HepG2 (cell line): Measurements from ENCODE around the gene KCNK17. TPM values are rescaled to one million over a fixed set of nuclear protein-coding genes. Genes with fewer than 3 reads are reported as not detected.

Experiments
- BHLHE40 ChIP-seq: IDR thresholded peaks from 2 replicates; pipeline ENCODE4 v1.6.1; 2011; ENCODE audit warnings: low read length, improper control_type of control experiment
- CEBPB ChIP-seq: IDR thresholded peaks from 2 replicates; pipeline ENCODE4 v1.6.1; 2011; ENCODE audit warnings: low read depth, low read length, improper control_type of control experiment, borderline replicate concordance
- FOSL2 ChIP-seq: sonication (generic); formaldehyde crosslinking; IDR thresholded peaks from 2 replicates; pipeline ENCODE4 v1.4.0; 2020; ENCODE audit warnings: missing genetic modification reagents
- FOXA3 ChIP-seq: IDR thresholded peaks from 2 replicates; pipeline ENCODE4 v1.6.1; 2016; ENCODE audit warnings: missing genetic modification reagents, missing compliant biosample characterization
- FOXP1 ChIP-seq, 2 experiments: fragments of 450-650 bp in 1 of 2; IDR thresholded peaks; 2 replicates each; pipeline ENCODE4 v1.6.1; 2017 to 2018; ENCODE audit warnings: antibody characterized with exemption in 1 of 2
- GTF3A ChIP-seq: sonication (generic); formaldehyde crosslinking; conservative IDR thresholded peaks from 2 replicates; pipeline ENCODE4 v1.4.0; 2020; ENCODE audit warnings: mild to moderate bottlenecking, missing genetic modification reagents
- HDAC2 ChIP-seq: sonication (generic); formaldehyde crosslinking; IDR thresholded peaks from 2 replicates; pipeline ENCODE4 v1.4.0; 2020; ENCODE audit warnings: missing genetic modification reagents
- HNF4A ChIP-seq: sonication (generic); formaldehyde crosslinking; IDR thresholded peaks from 2 replicates; pipeline ENCODE4 v1.4.0; 2020; ENCODE audit warnings: missing genetic modification reagents
- HNRNPLL ChIP-seq: fragments of 200-400 bp; formaldehyde crosslinking; IDR thresholded peaks from 2 replicates; pipeline ENCODE4 v1.6.1; 2017; ENCODE audit warnings: mild to moderate bottlenecking, low read depth, low read length; ENCODE audit not compliant: poor library complexity, severe bottlenecking
- NCOA2 ChIP-seq: sonication (generic); formaldehyde crosslinking; IDR thresholded peaks from 2 replicates; pipeline ENCODE4 v1.8.0; 2022; ENCODE audit warnings: inconsistent platforms
- POGZ ChIP-seq: sonication (generic); formaldehyde crosslinking; IDR thresholded peaks from 2 replicates; pipeline ENCODE4 v1.4.0; 2020; ENCODE audit warnings: mild to moderate bottlenecking, missing genetic modification reagents
- RXRB ChIP-seq: IDR thresholded peaks from 2 replicates; pipeline ENCODE4 v1.6.1; 2016; ENCODE audit warnings: borderline replicate concordance, missing genetic modification reagents, missing compliant biosample characterization
- SATB2 ChIP-seq: sonication (generic); formaldehyde crosslinking; IDR thresholded peaks from 2 replicates; pipeline ENCODE4 v1.5.0; 2020; ENCODE audit warnings: missing genetic modification reagents
- TARDBP ChIP-seq: sonication (generic); formaldehyde crosslinking; IDR thresholded peaks from 2 replicates; pipeline ENCODE4 v1.8.0; 2022; ENCODE audit warnings: mild to moderate bottlenecking, missing genetic modification reagents
- ZMYM3 ChIP-seq: sonication (generic); formaldehyde crosslinking; IDR thresholded peaks from 2 replicates; pipeline ENCODE4 v1.5.1; 2020; ENCODE audit warnings: mild to moderate bottlenecking, missing genetic modification reagents
- ZNF329 ChIP-seq: sonication (generic); formaldehyde crosslinking; IDR thresholded peaks from 2 replicates; pipeline ENCODE4 v1.9.0; 2021; ENCODE audit warnings: low read depth, mild to moderate bottlenecking, missing genetic modification reagents
- ZNF543 ChIP-seq: sonication (generic); formaldehyde crosslinking; IDR thresholded peaks from 2 replicates; pipeline ENCODE4 v1.4.0; 2020; ENCODE audit warnings: mild to moderate bottlenecking, missing genetic modification reagents
- ZNF557 ChIP-seq: sonication (generic); formaldehyde crosslinking; IDR thresholded peaks from 2 replicates; pipeline ENCODE4 v1.4.0; 2020; ENCODE audit warnings: missing genetic modification reagents
- ZNF660 ChIP-seq: sonication (generic); formaldehyde crosslinking; IDR thresholded peaks from 2 replicates; pipeline ENCODE4 v1.5.1; 2020; ENCODE audit warnings: mild to moderate bottlenecking, low read depth, missing genetic modification reagents, borderline replicate concordance
- ZNF678 ChIP-seq: sonication (generic); formaldehyde crosslinking; IDR thresholded peaks from 2 replicates; pipeline ENCODE4 v1.4.0; 2020; ENCODE audit warnings: mild to moderate bottlenecking, missing genetic modification reagents
- ZNF775 ChIP-seq: sonication (generic); formaldehyde crosslinking; IDR thresholded peaks from 2 replicates; pipeline ENCODE4 v1.4.0; 2020; ENCODE audit warnings: missing genetic modification reagents, mild to moderate bottlenecking, moderate library complexity, borderline replicate concordance
- ZNF879 ChIP-seq: sonication (generic); formaldehyde crosslinking; IDR thresholded peaks from 2 replicates; pipeline ENCODE4 v1.8.1; 2023; ENCODE audit warnings: missing genetic modification reagents
- polyA plus RNA-seq, 8 experiments: library from polyadenylated mRNA; depleted of rRNA in 3 of 8; stranded (reverse) in 7 of 8; unstranded in 1 of 8; fragments of >200 nt; fragmentation: Illumina TruSeq in 4 of 8; extraction: Trizol in 4 of 8; gene quantifications; 2 replicates each; pipeline versions ENCODE4 v1.2.1 to v1.2.3, GENCODE V29; 2011 to 2016; ENCODE audit warnings: low read depth in 4 of 8, missing spikeins in 1 of 8, mixed read lengths in 1 of 8; ENCODE audit not compliant: insufficient read depth in 1 of 8
- total RNA-seq, 5 experiments: library from RNA; depleted of rRNA; stranded (reverse); fragments of >200 nt; fragmentation: Illumina TruSeq; extraction: Trizol; gene quantifications; 2 replicates each; pipeline ENCODE4 v1.2.3, GENCODE V29; 2016; ENCODE audit warnings: low read depth in 1 of 5
- TF ChIP-seq, protein P1 (sequence below): sonication (generic); formaldehyde crosslinking; IDR thresholded peaks from 2 replicates; pipeline ENCODE4 v1.4.0; 2020; ENCODE audit warnings: mild to moderate bottlenecking, missing genetic modification reagents
- TF ChIP-seq, protein P2 (sequence below): sonication (generic); formaldehyde crosslinking; conservative IDR thresholded peaks from 2 replicates; pipeline ENCODE4 v1.4.0; 2020; ENCODE audit warnings: missing genetic modification reagents
- TF ChIP-seq, protein P3 (sequence below): sonication (generic); formaldehyde crosslinking; IDR thresholded peaks from 2 replicates; pipeline ENCODE4 v1.9.0; 2021; ENCODE audit warnings: missing genetic modification reagents, mild to moderate bottlenecking, borderline replicate concordance
- TF ChIP-seq, protein P4 (sequence below): sonication (generic); formaldehyde crosslinking; IDR thresholded peaks from 2 replicates; pipeline ENCODE4 v1.8.1; 2023; ENCODE audit warnings: mild to moderate bottlenecking, missing genetic modification reagents, borderline replicate concordance
- TF ChIP-seq, protein P5 (sequence below): IDR thresholded peaks from 2 replicates; pipeline ENCODE4 v1.6.1; 2016
- TF ChIP-seq, protein P6 (sequence below): sonication (generic); formaldehyde crosslinking; IDR thresholded peaks from 2 replicates; pipeline ENCODE4 v1.4.0; 2020; ENCODE audit warnings: mild to moderate bottlenecking, low read depth, missing genetic modification reagents

The KCNK17 gene
- total and polyA plus RNA-seq, 2 of the 13 experiments (the other 11 are each of a cell fraction or from before 2014, with no cell fraction given): not detected

DNA sequence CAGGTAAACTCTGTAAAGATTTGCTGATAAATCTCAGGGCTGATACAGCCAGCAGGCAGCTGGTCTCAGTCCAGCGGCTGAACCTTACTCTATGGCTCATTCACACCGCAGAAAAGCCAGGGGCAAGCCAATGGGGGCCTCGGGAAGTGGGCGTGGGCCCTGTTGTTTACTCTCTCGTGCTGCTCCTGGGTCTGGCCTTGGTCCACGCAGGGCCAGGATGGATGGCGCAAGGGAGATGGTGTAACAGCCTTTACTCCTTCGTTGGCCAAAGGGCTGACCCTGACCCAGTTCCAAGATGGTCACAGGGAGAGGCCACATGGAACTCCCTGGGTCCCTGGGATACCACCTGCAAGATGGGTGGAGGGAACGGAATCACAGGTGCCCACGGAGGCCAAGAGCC, 16.2 kb downstream of the KCNK17 start (continued):
- TF ChIP-seq CEBPB (peak; percentile 92), ZNF329 (no peak), ZNF543 (CRISPR knock-in tag) (no peak), HNF4A (CRISPR knock-in tag) (peak; percentile 86), HDAC2 (CRISPR knock-in tag) (peak; percentile 52; the same call in 1 of the 2 replicates), FOSL2 (peak; percentile 49), BHLHE40 (peak; percentile 96), ZNF775 (CRISPR knock-in tag) (no peak), ZNF879 (no peak), ZMYM3 (CRISPR knock-in tag) (0 out of 2 replicates have a peak, but pooled peaks have one; percentile 26), FOXP1 (IDR thresholded peaks at IDR 0.05) (no peak), FOXP1 (CRISPR knock-in tag; IDR thresholded peaks at IDR 0.05) (peak; percentile 74), GTF3A (CRISPR knock-in tag) (no peak), POGZ (no peak), SATB2 (CRISPR knock-in tag) (no peak), ZNF557 (CRISPR knock-in tag) (no peak), NCOA2 (peak; percentile 56), TARDBP (CRISPR knock-in tag) (peak; percentile 60; the same call in 1 of the 2 replicates), ZNF660 (no peak), HNRNPLL (peak; percentile 21), FOXA3 (CRISPR knock-in tag) (peak; percentile 85), RXRB (CRISPR knock-in tag) (0 out of 2 replicates have a peak, but pooled peaks have one; percentile 46), ZNF678 (CRISPR knock-in tag) (no peak)
- TF ChIP-seq, protein P1, sequence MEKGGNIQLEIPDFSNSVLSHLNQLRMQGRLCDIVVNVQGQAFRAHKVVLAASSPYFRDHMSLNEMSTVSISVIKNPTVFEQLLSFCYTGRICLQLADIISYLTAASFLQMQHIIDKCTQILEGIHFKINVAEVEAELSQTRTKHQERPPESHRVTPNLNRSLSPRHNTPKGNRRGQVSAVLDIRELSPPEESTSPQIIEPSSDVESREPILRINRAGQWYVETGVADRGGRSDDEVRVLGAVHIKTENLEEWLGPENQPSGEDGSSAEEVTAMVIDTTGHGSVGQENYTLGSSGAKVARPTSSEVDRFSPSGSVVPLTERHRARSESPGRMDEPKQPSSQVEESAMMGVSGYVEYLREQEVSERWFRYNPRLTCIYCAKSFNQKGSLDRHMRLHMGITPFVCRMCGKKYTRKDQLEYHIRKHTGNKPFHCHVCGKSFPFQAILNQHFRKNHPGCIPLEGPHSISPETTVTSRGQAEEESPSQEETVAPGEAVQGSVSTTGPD: no peak
- TF ChIP-seq, protein P2, sequence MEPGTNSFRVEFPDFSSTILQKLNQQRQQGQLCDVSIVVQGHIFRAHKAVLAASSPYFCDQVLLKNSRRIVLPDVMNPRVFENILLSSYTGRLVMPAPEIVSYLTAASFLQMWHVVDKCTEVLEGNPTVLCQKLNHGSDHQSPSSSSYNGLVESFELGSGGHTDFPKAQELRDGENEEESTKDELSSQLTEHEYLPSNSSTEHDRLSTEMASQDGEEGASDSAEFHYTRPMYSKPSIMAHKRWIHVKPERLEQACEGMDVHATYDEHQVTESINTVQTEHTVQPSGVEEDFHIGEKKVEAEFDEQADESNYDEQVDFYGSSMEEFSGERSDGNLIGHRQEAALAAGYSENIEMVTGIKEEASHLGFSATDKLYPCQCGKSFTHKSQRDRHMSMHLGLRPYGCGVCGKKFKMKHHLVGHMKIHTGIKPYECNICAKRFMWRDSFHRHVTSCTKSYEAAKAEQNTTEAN (CRISPR knock-in tag): no peak
- TF ChIP-seq, protein P3, sequence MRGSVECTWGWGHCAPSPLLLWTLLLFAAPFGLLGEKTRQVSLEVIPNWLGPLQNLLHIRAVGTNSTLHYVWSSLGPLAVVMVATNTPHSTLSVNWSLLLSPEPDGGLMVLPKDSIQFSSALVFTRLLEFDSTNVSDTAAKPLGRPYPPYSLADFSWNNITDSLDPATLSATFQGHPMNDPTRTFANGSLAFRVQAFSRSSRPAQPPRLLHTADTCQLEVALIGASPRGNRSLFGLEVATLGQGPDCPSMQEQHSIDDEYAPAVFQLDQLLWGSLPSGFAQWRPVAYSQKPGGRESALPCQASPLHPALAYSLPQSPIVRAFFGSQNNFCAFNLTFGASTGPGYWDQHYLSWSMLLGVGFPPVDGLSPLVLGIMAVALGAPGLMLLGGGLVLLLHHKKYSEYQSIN (CRISPR knock-in tag): no peak
- TF ChIP-seq, protein P4, sequence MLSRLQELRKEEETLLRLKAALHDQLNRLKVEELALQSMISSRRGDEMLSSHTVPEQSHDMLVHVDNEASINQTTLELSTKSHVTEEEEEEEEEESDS (CRISPR knock-in tag): no peak
- TF ChIP-seq, protein P5, sequence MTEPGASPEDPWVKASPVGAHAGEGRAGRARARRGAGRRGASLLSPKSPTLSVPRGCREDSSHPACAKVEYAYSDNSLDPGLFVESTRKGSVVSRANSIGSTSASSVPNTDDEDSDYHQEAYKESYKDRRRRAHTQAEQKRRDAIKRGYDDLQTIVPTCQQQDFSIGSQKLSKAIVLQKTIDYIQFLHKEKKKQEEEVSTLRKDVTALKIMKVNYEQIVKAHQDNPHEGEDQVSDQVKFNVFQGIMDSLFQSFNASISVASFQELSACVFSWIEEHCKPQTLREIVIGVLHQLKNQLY (CRISPR knock-in tag): no peak
- TF ChIP-seq, protein P6, sequence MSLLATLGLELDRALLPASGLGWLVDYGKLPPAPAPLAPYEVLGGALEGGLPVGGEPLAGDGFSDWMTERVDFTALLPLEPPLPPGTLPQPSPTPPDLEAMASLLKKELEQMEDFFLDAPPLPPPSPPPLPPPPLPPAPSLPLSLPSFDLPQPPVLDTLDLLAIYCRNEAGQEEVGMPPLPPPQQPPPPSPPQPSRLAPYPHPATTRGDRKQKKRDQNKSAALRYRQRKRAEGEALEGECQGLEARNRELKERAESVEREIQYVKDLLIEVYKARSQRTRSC (CRISPR knock-in tag): no peak
